ENCODE results near the gene SSPN.

- TF ChIP-seq CTCF (IDR thresholded peaks at IDR 0.05; ENCODE audit: low read length) (no peak), EZH2 (optimal IDR thresholded peaks at IDR 0.05; ENCODE audit: low read depth, low read length) (no peak)
Observed at GRCh38 chr12:26197832-26198231, 2.5 kb downstream of the SSPN start.
